ENCODE measurements around the gene MYO1E.
"Not testable (repeated sequence)": the region's sequence is repeated elsewhere in the genome, so short reads cannot be mapped to it uniquely, and the experiment has no call there.

MYO1E gene

DNA sequence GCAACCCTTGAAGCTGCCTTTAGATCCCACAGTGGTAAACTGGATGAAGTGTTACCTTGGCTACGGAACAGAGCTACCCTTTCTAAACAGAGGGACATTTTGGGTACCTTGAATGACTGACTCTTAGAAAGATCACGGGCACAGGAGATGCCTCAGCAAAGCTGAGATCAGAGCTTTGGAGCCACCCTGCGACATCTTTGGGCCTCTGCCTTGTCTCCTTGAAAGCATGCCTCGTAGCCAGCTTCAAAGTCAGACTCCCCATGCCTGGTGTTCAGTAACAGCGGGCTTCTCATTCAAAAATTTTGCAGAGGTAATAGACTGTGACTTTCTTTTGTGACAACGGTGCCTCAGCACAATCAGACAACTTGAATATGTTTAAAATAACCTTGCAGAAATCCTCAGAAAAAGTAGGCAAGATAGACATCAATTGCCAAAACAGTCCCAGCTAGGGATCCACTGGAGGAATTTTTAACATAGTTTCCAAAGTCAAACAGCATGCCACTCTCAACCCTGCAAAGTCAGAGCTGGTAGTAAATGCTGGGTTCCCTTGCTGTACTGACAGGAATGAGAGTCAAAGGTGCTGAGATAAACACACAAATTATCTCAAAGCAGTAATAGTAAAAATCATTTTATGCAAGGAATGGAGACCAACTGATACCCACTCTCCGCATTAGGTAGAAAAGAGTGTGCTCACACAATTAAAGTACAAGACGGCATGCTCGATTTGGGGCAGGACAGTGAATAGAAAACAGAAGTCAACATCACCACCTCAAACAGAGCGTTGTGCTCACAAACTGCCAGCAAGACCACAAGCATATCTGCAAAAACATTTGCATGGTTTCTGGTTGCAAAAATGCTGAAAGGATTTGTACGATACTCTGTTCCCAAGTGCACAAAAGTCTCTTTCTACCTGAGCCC lies 82.1 kb downstream of the MYO1E start:
- no peak for DNase-seq

DNA sequence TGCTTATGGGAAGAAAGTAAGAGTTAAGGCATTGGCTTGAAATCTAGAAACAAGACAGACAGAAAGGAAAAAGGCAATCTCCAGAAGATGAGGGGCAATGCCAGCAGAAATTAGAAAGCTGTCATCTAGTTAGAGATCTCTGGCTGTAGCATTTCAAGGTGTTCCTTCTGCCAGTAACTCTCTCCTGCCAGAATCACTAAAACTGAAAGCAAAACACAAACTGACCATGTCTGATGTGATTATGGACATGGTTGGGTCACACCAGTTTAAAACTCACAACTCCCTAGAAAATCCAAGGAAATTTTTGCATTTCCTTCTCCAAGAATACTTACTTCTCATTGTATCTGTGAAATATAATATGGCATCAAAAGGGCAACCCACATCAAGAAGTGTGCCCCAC lies 83.1 kb downstream of the MYO1E start:
- no peak for DNase-seq

DNA sequence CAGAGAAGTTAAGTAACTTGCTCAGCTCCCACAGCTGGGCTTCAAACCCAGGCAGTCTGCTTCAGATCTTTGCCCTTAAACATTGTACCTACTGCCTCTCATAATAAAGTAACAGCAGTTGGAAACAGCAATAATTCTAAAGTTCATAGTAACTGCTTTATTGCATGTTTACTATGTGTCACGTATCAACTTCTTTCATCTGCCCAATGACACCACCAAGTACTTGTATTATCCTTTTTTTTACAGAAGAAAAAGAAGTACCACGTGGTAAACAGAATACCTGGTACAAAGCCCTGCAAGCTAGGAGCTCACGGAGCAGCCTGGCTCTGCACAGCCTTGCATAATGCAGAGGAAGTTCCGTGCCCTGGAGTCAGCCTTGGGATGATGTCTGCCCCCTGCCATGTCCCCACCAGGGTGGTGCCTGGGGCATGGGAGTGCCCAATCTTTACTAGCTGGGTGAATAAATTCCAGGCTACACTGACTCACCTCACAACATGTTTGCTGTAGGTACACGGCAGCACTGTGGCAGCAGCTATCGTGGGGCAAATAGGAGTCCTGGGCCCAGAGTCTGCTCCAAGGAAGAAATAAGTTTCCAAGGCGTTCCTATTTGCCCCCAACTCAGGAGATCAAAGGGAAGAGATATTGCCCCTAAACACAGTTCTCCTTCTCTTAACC lies 88.8 kb downstream of the MYO1E start:
- DNase-seq: no peak

DNA sequence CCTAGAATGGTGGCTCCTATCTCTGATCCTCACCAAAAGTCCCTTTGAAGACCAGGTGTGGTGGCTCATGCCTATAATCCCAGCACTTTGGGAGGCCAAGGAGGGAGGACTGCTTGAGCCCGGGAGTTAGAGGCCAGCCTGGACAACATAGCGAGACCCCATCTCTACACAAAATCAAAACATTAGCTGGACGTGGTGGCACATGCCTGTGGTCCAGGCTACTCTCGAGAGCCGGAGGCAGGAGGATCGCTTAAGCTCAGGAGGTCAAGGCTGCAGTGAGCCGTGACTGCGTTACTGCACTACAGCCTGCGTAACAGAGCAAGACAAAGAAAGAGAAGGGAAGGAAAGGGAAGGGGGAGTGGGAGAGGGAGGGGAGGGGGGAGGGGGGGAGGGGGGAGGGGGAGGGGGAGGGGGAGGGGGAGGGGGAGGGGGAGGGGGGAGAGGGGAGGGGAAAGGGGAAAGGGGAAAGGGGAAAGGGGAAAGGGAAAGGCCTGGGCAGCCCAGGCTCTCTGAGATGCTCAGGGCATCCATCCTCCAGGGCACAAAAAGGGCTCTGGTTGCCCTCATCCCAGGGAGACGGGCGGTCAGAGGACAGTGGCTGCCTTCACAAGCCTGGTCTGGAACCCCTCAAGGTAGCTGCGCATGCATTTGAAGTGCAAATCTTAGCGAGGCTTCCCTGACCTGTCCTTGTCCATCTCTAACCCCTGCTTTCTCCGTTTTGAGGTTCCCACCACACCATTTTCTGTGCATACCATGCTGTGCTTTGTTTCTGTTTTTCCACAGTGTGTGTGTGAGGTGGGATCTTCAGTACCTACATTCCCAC lies 89.9 kb downstream of the MYO1E start:
- DNase-seq: no peak

DNA sequence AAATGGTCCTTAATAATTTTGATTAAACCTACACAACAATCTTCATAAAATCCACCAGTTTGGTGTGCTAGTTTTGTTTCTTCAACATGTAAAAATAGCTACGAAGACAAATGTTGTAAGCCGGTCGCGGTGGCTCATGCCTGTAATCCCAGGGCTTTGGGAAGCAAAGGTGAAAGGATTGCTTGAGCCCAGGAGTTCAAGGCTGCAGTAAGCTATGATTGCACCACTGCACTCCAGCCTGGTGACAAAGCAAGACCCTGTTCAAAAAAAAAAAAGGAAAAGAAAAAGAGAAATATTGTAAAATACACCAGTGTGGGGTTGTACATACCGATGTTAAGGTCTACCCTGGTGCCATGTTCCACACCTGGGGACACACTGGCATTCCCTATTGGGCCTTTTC lies 91.0 kb downstream of the MYO1E start:
- no peak for DNase-seq

DNA sequence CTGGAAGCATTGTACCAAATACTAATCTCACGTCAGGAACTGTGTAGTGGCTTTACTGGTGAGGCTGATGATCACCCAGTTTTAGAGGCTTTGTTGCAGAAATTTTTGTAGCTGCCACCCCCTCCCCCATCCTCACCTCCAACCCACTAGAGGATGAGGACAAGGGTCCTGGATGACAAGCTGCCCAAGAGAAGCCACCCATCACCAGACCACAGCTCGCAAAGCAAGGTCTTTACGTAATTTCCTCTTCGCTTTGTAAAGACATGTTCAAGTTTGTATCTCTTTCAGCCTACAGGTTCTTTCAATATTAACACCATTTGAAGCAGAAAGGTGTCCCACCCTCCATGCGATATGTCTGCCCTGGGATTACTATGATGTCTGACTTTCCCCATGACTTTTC lies 91.8 kb downstream of the MYO1E start:
- DNase-seq: no peak

DNA sequence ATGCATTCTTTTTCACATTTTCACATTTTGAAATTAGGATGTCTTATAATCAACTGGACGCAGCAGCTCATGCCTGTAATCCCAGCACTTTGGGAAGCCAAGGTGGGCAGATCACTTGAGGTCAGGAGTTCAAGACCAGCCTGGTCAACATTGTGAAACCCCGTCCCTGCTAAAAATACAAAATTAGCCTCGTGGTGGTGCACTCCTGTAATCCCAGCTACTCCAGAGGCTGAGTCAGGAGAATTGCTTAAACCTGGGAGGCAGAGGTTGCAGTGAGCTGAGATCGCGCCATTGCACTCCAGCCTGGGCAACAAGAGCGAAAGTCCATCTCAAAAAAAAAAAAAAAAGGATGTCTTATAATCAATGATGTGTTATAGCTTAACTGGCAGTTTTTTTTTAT lies 92.4 kb downstream of the MYO1E start:
- not testable (repeated sequence) for DNase-seq

DNA sequence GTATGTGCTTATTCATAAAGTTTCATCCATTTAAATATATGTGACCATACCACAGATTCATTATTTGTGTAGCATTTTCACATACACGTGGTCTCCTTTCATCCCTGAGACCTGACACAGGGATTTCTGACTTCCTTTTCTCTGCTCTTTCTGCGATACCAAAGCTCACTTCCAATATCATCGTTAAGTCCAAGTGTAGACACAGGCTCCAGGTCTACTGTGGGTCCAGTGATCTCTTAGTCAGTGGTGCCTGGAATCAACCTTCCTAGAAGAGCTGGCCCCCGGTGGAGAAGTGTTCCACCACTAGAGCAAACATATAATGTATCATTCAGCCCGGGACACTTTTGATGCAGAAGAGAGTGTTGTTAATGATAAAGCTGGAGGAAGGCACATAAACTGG lies 93.6 kb downstream of the MYO1E start:
- DNase-seq: no peak

DNA sequence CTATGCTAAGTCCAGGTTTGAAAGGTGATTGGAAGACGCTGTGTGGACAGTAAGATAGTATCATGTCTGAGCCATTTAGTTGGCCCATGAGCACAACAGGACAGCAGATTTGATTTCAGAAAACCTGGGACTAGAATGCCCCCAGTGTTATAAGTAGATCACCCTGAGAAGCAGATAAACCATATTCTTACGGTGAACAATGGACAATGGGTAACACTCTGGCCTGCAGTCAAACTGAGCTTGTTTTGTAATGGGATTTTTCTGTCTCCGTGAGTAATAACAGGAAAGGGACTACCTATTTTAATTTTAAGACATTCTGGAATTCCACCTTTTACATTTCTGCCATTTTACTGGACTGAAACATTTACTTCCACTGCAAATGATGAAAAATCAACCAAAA lies 94.6 kb downstream of the MYO1E start:
- no peak for DNase-seq

DNA sequence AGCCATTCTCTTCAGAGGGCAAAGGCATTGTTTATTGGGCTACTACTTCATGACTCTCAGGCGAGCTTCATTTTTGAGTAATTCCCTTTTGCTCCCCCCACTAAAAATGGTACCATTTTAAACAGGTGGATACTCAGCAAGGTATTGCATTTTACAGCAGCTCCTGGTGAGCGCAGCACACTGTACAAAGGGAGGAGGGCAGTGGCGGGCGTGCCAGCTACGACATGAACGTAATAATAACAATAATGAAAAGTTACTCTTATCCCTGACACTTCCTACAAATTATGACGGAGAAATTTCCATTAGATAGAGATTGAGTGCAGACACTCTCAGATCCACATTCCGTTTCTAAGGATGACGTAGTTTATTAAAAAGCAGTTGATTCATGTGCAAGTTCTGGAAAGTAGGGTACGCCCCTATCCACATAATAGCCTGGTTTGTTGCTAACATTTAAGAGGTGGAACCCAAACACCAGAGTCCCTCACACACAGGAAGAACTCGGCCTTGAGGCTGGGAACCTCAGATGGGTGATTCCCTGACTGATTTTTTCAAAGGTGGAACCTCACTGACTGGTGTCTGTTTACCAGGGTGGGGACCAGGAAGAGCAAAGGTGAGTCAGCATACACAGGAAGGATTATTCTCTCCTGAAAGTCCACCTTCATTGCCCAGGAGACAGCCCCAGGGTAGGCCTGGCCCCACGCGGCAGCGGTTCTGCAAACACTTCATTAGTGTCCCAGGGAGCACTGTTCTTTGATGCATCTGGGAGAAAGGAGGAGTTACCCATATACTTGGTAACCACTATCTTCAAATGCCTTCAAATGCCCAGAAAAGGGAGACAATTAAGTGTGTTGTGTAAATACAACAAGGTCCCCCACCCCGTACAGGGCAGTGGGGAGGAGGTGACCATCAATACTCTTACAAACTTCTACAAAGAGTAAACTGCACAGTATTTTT lies 96.2 kb downstream of the MYO1E start:
- DNase-seq: no peak

DNA sequence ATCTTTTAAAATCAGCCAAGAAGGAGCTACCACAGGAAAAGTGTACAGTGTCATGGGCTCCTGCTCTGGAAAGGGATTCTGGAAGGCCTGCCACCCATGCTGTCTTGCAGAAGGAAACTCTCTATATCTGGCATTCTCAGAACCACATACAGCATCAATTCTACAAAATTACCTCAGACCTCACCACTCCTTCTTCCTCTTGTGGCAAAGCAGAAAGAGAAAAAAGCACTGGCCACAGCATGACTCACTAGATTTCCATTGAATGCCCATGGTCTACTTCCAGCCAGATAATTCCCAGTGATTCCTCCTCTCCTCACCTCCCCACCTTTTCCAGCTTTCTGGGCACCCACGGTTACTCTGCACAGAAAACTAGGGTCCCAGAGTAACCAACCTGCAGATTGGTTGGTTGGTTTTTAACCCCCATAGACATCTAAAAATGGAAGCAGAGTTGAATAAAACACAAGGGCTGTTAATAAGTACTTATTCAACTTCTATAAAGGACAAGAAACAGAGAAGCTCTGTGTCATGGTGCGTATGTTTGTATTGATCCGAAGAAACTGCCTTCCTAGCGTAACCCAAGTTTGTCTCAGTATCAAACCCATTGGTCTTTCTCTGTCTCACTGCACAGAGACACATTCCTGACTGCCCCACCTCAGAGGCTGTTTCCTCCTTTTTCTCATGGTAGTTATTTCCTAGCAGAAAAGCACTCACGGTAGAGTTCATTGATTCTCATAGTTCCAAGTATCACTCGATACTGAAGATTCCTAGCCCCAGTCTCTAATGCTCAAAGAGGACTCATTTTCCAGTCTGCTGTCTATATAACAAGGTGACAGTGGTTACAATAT lies 98.3 kb downstream of the MYO1E start:
- no peak for DNase-seq

DNA sequence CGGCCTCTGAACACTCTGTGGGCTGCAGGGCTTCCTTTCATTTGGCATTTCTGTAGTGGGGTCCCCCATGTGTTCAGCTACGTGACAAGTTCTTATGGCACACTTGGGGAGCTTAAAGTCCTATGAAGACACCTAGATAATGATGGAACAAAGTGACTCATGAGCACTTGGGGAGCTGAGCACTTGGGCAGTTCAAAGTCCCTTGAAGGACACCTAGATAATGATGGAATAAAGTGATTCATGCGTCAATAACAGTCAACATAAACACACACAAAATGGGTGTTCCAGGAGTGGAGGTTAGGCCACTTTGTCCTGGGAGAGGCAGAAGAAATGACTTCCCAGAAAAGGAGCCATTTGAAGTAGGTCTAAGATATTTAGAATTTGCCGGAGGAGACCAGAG lies 99.4 kb downstream of the MYO1E start:
- DNase-seq: no peak

DNA sequence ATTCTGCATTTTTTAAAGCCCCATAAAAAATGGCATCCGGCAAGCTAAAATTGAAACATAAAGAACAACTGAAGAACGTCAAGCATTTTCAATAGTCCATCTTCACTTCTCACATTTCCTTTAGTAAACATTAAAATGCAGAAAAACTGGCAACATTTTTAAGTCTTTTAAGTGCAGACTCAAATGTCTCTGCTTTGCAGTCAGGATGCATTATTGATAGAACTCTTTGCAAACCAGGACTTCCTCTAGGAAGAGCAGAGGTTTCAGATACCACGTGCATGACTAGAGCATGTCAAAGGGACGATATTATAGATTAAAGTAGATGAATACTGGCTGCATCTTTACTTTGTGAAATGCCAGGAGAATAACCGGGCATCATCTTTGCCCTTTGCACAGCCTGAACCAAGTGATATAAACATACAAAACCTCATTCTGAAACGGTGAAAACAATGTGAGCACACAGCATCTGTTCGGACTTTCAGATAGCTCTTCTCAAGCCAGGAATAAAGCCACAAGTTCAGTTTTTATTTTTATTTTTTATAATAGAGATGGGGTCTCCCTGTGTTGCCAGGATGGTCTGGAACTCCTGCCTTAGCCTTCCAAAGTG lies 101.0 kb downstream of the MYO1E start:
- DNase-seq: no peak

DNA sequence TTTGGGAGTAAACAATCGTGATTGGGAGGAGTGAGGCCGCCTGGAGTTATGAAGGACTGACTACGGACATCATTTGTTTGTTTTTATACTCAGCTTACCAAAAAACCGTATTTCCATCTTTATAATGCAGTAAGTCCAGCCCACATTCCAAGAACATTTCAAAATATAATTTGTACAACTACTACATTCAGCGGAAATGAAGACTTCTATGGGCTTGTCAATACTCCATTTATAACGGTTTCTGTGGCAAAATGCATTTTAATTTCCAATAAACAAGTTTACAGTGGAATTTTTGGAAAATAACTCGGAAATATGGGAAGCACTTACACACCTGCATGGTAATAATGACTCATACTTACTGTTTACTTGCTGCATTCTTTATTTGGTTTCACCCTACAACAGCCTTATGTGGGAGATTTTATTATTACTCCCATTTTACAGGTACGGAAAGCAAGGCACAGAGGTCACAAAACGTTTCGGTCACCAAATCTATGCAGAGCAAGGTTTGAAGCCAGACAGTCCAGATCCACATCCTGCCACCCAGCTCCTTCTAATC lies 103.7 kb downstream of the MYO1E start:
- no peak for DNase-seq

DNA sequence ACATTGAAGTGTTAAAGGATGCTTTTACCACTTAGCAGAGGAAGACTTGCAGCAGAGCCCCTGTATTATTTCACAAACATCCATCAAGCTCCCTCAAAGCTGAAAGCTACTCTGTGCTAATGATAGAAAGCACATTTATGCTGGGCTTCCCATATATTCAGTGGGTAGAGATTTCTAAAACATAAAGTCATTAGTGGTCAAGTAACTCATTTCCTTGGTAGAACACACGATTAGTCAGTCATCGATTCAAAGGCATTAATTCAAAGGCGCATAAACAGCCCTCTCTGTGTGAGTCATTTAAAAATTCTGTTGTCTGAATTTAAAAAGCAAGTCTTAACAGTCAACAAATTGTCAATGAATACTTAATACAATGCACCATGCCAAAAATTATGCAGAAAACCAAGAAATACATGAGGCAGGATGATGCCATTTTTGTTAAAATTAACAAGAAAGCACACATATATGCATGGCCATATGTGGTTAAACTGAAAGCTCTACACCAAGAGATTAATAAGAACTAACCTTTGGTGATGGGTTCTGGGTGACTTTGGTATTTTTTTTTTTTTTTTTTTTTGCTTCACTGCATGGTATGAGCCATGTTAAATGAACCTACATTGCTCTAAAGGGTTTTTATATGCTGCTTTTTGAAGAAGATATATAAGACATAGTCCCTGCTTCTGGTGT lies 104.4 kb downstream of the MYO1E start:
- no peak for DNase-seq

DNA sequence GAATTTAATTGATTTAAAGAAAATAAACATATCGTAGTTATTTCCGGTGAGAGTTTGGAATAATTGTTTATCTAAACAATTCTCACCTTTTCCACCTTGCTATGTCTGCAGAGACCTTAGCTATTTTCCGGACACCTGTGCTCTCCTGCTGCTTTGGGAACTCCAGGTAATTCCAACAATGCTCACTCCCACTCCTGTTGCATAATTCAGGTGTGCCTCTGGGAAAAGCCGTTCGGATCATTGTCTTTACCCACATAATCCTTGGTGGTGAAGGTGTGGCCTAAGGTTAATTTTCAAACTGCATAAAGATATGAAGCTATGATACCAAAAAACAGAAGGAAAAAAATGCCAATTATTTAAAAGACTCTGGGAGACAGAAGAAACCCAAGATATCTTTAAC lies 106.6 kb downstream of the MYO1E start:
- no peak for DNase-seq

DNA sequence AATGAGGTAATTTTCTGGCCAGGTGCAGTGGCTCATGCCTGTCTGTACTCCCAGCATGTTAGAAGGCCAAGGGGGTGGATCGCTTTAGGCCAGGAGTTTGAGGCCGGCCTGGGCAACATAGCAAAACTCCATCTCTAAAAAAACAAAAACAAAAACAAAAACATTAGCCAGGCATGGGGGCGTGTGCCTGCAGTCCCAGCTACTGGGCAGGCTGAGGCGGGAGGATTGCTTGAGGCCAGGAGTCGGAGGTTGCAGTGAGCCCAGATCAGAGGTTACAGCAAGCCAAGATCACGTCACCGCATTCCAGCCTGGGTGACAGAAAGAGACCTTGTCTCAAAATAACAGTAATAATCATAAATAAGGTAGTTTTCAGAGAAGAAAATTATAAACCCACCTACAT lies 110.4 kb downstream of the MYO1E start:
- DNase-seq: no peak

DNA sequence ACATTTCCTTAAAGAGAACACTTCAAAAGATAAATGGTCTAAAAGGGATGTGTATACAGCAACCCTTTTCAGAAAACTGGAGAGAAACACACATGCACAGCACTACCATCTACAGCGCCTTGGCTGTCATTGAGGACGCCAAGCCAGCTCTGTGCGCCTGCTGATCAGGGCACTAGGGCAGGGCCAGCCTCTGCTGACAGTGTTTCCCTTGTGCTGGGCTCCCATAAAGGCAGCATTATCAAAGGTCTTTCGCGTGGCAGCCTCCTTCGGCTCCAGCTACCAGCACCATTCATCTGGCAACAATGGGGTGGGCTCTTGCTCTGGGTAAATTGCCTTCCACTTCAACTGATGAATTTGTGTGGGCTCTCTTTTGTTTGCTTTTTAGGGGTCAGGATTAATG lies 112.6 kb downstream of the MYO1E start:
- no peak for DNase-seq

DNA sequence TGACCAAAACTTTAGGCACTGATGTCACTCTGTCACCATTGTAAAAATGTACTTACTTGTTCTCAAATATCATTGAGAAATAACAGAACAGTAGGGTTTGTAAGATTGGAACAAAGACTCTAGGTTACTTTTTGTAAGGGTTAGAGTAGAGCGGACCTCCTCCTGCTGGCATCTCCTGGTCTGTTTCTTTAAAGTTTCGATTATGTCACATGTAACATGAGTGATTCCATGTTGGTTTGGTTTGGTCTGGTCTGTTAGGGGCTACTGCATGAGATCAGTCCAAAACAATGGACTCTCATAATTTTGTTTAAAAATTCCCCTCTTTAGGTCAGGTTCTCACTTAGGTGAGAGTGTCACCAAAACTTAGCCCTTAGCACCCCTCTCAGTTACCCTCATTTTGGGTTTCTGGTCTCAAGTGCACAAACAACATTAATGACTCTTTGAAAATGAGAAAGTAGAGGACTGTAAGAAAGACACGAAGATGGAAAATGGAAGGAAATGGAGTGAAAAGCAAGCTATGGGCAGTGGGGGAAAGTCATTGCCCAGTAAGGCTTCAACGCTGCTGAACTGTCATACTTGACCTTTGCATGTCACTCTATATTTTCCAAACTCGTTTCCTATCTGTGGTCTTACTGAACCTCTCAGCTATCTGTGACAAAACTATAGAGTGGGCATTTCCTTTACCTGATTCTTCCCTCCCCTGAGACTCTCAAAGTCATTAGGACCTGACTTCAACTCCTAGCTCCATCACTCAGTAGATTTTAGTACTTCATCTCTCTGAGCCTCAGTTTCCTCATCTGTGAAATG lies 113.3 kb downstream of the MYO1E start:
- no peak for DNase-seq
